H1 (cell line): ENCODE measurements around the gene PI4KA.

Experiments used
- CEBPB ChIP-seq: IDR thresholded peaks from 2 replicates; pipeline ENCODE4 v1.6.1; 2012; ENCODE audit warnings: low read depth, low read length
- CTCF ChIP-seq, 3 experiments: IDR thresholded peaks; 1 replicate in 2 of 3; 2 replicates in 1 of 3; pipeline versions ENCODE4 v1.5.1 to v1.6.1; 2011; ENCODE audit warnings: low read length in 3 of 3, mild to moderate bottlenecking in 3 of 3, inconsistent platforms in 2 of 3, low read depth in 1 of 3, moderate library complexity in 1 of 3; ENCODE audit not compliant: insufficient read depth in 1 of 3; ENCODE audit errors: control extremely low read depth in 1 of 3
- EP300 ChIP-seq, 2 experiments: IDR thresholded peaks; 1 replicate in 1 of 2; 2 replicates in 1 of 2; pipeline ENCODE4 v1.6.1; 2011 to 2012; ENCODE audit warnings: low read depth in 2 of 2, low read length in 2 of 2, mild to moderate bottlenecking in 2 of 2, borderline replicate concordance in 1 of 2, inconsistent platforms in 1 of 2, moderate library complexity in 1 of 2
- EZH2 ChIP-seq: fragments of 200-600 bp; sonication (generic); IDR thresholded peaks from 2 replicates; pipeline ENCODE4 v1.7.1; 2012; ENCODE audit warnings: low read depth, mild to moderate bottlenecking, moderate library complexity, low read length, inconsistent platforms; ENCODE audit not compliant: severe bottlenecking
- FOSL1 ChIP-seq: IDR thresholded peaks from 2 replicates; pipeline ENCODE4 v1.6.1; 2011; ENCODE audit warnings: mild to moderate bottlenecking, low read depth, low read length, moderate library complexity; ENCODE audit not compliant: insufficient read depth
- JUND ChIP-seq: IDR thresholded peaks from 2 replicates; pipeline ENCODE4 v1.6.1; 2011; ENCODE audit warnings: mild to moderate bottlenecking, improper control_type of control experiment, low read length
- POLR2A ChIP-seq, 2 experiments: IDR thresholded peaks; 1 replicate in 1 of 2; 2 replicates in 1 of 2; pipeline ENCODE4 v1.6.1; 2011; ENCODE audit warnings: low read depth in 2 of 2, low read length in 2 of 2, mild to moderate bottlenecking in 2 of 2; ENCODE audit errors: control extremely low read depth in 1 of 2
- POLR2AphosphoS5 ChIP-seq: IDR thresholded peaks from 2 replicates; pipeline ENCODE4 v1.6.1; 2011; ENCODE audit warnings: low read depth, low read length
- TCF12 ChIP-seq: IDR thresholded peaks from 2 replicates; pipeline ENCODE4 v1.6.1; 2011; ENCODE audit warnings: low read depth, mild to moderate bottlenecking, low read length

GRCh38 chr22:20877715-20878114, 19.1 kb upstream of the PI4KA start:
- TF ChIP-seq JUND (no peak), FOSL1 (no peak), TCF12 (no peak), EZH2 (no peak), CTCF (IDR thresholded peaks at IDR 0.05; ENCODE audit: control extremely low read depth in 1 of 3, insufficient read depth in 1 of 3, low read depth in 1 of 3, low read length in 3 of 3) (no peak), CEBPB (no peak), POLR2AphosphoS5 (no peak), POLR2A (IDR thresholded peaks at IDR 0.05; ENCODE audit: control extremely low read depth in 1 of 2, low read depth in 2 of 2, low read length in 2 of 2) (no peak), EP300 (IDR thresholded peaks at IDR 0.05; ENCODE audit: borderline replicate concordance in 1 of 2, low read depth in 2 of 2, low read length in 2 of 2) (no peak)
